Trophoblast cell (in vitro differentiated cells and primary cell): ENCODE results near the gene PLA2G4B.

Experiments
- DNase-seq, 2 donors: peaks; one replicate each; pipeline ENCODE4 v3.0.0-alpha.2; 2016
- H2AFZ ChIP-seq: 2 replicates; pipeline ENCODE4 v1.6.1; 2013; ENCODE audit warnings: low read length, moderate library complexity, mild to moderate bottlenecking; ENCODE audit not compliant: insufficient read depth, poor library complexity
- H2AK5ac ChIP-seq: 2 replicates; pipeline ENCODE4 v1.6.1; 2013; ENCODE audit warnings: mild to moderate bottlenecking, low read length
- H2BK120ac ChIP-seq: 2 replicates; pipeline ENCODE4 v1.6.1; 2013; ENCODE audit warnings: low read length, mild to moderate bottlenecking, moderate library complexity; ENCODE audit not compliant: insufficient read depth, poor library complexity
- H2BK12ac ChIP-seq: 2 replicates; pipeline ENCODE4 v1.6.1; 2013; ENCODE audit warnings: mild to moderate bottlenecking, low read length, moderate library complexity
- H2BK5ac ChIP-seq: 2 replicates; pipeline ENCODE4 v1.6.1; 2013; ENCODE audit warnings: low read length, low read depth, moderate library complexity, mild to moderate bottlenecking; ENCODE audit not compliant: poor library complexity
- H3K14ac ChIP-seq: 2 replicates; pipeline ENCODE4 v1.6.1; 2013; ENCODE audit warnings: mild to moderate bottlenecking, low read length
- H3K18ac ChIP-seq: 2 replicates; pipeline ENCODE4 v1.6.1; 2013; ENCODE audit warnings: mild to moderate bottlenecking, low read length
- H3K23ac ChIP-seq: 2 replicates; pipeline ENCODE4 v1.6.1; 2013; ENCODE audit warnings: low read length
- H3K27ac ChIP-seq: 2 replicates; pipeline ENCODE4 v1.5.1; 2013; ENCODE audit warnings: low read depth, mild to moderate bottlenecking, inconsistent platforms, low read length, moderate library complexity
- H3K27me3 ChIP-seq: 2 replicates; pipeline ENCODE4 v1.6.1; 2013; ENCODE audit warnings: inconsistent platforms, mild to moderate bottlenecking, low read length, moderate library complexity; ENCODE audit not compliant: insufficient read depth
- H3K36me3 ChIP-seq, 2 experiments: 1 replicate in 1 of 2; 2 replicates in 1 of 2; pipeline ENCODE4 v1.6.1; 2013; ENCODE audit warnings: low read length in 2 of 2, mild to moderate bottlenecking in 2 of 2, moderate library complexity in 1 of 2; ENCODE audit not compliant: insufficient read depth in 2 of 2, control insufficient read depth in 1 of 2
- H3K4ac ChIP-seq: 2 replicates; pipeline ENCODE4 v1.6.1; 2013; ENCODE audit warnings: low read depth, mild to moderate bottlenecking, low read length, moderate library complexity
- H3K4me1 ChIP-seq, 2 experiments: 1 replicate in 1 of 2; 2 replicates in 1 of 2; pipeline ENCODE4 v1.6.1; 2013; ENCODE audit warnings: low read length in 2 of 2, mild to moderate bottlenecking in 2 of 2, moderate library complexity in 1 of 2; ENCODE audit not compliant: insufficient read depth in 2 of 2, control insufficient read depth in 1 of 2
- H3K4me2 ChIP-seq: 2 replicates; pipeline ENCODE4 v1.6.1; 2013; ENCODE audit warnings: inconsistent platforms, mild to moderate bottlenecking, low read length, moderate library complexity
- H3K4me3 ChIP-seq: 2 replicates; pipeline ENCODE4 v1.5.1; 2013; ENCODE audit warnings: mild to moderate bottlenecking, low read depth, low read length, inconsistent platforms
- H3K79me1 ChIP-seq: one replicate; pipeline ENCODE4 v1.6.1; 2013; ENCODE audit warnings: low read length
- H3K79me2 ChIP-seq: 2 replicates; pipeline ENCODE4 v1.6.1; 2013; ENCODE audit warnings: low read length, mild to moderate bottlenecking; ENCODE audit not compliant: control insufficient read depth, insufficient read depth, poor library complexity
- H3K9ac ChIP-seq: 2 replicates; pipeline ENCODE4 v1.6.1; 2013; ENCODE audit warnings: mild to moderate bottlenecking, low read length
- H3K9me3 ChIP-seq: 2 replicates; pipeline ENCODE4 v1.6.1; 2013; ENCODE audit warnings: low read depth, mild to moderate bottlenecking, control low read depth, inconsistent platforms, low read length; ENCODE audit not compliant: insufficient read depth
- H4K12ac ChIP-seq: 2 replicates; pipeline ENCODE4 v1.6.1; 2013; ENCODE audit warnings: low read depth, mild to moderate bottlenecking, low read length, moderate library complexity
- H4K8ac ChIP-seq: 2 replicates; pipeline ENCODE4 v1.6.1; 2013; ENCODE audit warnings: low read depth, mild to moderate bottlenecking, low read length, moderate library complexity
- H4K91ac ChIP-seq: one replicate; pipeline ENCODE4 v1.6.1; 2013; ENCODE audit warnings: low read depth, mild to moderate bottlenecking, low read length, moderate library complexity
- WGBS: extraction: QIAGEN DNeasy Blood & Tissue Kit; methylation state at CpG from one replicate; pipeline ENCODE4 v1.1.7; 2013; ENCODE audit warnings: missing lambda C conversion rate; ENCODE audit not compliant: insufficient read length, insufficient coverage; ENCODE audit errors: extremely low coverage; 5-methylcytosine and 5-hydroxymethylcytosine counted together

The PLA2G4B gene

DNA sequence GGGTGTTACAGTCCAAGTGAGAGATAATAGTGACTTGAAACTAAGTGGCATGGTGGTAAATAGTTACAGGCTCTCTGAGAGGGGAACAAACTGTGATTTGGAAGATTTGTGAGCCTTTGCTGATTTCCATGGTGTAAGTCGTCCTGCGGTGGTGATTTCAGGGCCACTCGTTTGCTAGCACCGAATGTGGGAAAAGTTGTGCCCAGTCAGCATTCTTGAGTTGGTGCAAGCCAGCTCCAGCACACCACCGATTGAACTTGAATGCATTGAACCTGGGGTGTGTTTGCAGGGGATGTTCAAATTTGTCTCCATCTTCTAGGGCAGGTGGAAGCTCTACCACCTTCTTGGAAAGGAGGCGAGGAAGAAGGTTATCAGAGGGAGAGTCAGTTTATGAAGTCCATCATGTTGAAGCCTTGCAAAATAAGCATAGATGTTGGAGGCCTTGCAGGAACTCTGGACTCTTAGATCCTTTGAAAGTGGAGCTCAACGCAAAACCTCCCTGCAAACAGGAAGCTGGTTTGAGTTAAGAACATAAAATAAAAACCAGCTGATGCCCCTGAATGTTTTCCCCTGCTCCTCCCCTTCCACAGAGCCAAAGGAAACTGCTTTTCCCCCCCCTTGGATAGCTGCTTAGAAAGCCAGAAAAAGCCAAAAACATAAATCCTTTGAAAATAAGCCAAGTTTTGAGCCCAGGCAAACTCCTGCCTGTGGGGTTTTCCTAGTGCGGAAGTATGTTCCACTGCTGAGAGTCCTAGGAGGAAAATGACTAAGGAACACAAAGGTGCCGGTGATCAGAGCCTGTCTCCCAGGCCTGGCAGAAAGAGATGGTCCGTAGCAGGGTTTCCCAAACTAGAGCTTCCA is 42.4 kb upstream of the PLA2G4B start:
- WGBS, result no CpG with 5 or more reads among the region's 10 CpGs
- H3K36me3 ChIP-seq, result peaks cover 3 to 8% of the 10 kb centered on the region in 2 experiments

DNA sequence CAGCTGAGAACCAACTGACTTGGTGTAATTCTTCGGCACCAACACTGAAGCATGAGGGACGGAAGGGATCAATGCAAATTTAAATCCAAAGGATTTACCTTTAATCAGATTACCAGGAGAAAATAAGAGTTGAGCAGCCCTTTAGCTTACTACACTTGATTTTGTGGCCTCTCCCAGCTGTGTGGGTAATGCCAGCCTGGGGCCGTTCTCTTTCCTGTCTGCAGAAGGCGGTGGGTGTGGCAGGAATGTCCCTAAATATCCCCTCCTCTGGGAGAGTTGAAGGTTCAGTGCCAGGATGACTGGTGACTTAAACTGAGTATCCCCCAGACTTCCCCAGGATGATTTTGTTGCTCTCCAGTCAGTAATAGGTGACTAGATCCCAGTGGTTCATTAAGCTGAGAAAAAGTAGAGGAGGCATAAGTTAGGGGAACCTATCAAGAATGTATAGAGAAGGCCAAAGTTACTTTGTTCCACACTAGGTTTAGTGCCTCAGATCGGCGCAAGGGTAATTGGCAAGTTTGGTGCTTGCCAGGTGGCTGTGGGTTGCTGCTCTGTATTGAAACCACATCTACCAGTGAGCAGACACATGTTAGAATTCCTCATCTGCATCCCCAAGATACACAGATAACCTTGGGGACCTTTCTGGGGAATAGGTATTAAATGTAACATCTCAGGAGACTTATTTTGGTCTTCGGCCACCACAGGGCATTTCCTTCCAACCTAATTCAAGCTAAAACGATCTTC is 41.3 kb upstream of the PLA2G4B start:
- H3K4me3 ChIP-seq, result no peak overlapping the region
- H3K27me3 ChIP-seq, result no peaks in the 10 kb centered on the region
- H3K14ac ChIP-seq, result no peak overlapping the region
- H3K9me3 ChIP-seq, result no peaks in the 10 kb centered on the region
- peaks cover 17% of the 10 kb centered on the region for H3K79me1 ChIP-seq
- H3K4ac ChIP-seq, result no peak overlapping the region
- peaks cover 2% of the 10 kb centered on the region for H3K79me2 ChIP-seq
- H3K23ac ChIP-seq, result no peak overlapping the region
- H4K91ac ChIP-seq, result peak overlapping the region; percentile 52
- peak overlapping the region; percentile 60 for H2BK5ac ChIP-seq
- no peak overlapping the region for H2AFZ ChIP-seq
- H3K36me3 ChIP-seq, result peaks cover 3 to 8% of the 10 kb centered on the region in 2 experiments
- H2BK12ac ChIP-seq, result no peak overlapping the region
- H4K12ac ChIP-seq, result no peak overlapping the region
- no peak overlapping the region for H2AK5ac ChIP-seq
- H3K4me1 ChIP-seq, result peaks cover 27 to 43% of the 10 kb centered on the region in 2 experiments
- no peak overlapping the region for H4K8ac ChIP-seq
- H3K4me2 ChIP-seq, result no peak overlapping the region
- no CpG with 5 or more reads among the region's 8 CpGs for WGBS
- no peak overlapping the region for H3K9ac ChIP-seq
- peak overlapping the region; percentile 28 for H3K27ac ChIP-seq
- peak; percentile 40 to 74 for DNase-seq
- no peak overlapping the region for H2BK120ac ChIP-seq
- no peak overlapping the region for H3K18ac ChIP-seq

More for the DNA sequence above, 42.4 kb upstream of the PLA2G4B start:
- no peak overlapping the region for H3K4ac ChIP-seq
- no peak overlapping the region for H3K23ac ChIP-seq
- H4K91ac ChIP-seq, result peak overlapping the region; percentile 40
- H2BK5ac ChIP-seq, result no peak overlapping the region
- peaks cover 22% of the 10 kb centered on the region for H3K79me1 ChIP-seq
- H3K4me3 ChIP-seq, result no peak overlapping the region
- no peak overlapping the region for H3K18ac ChIP-seq
- H4K12ac ChIP-seq, result no peak overlapping the region
- H2BK120ac ChIP-seq, result peak overlapping the region; percentile 6
- peaks cover 2% of the 10 kb centered on the region for H3K79me2 ChIP-seq
- no peak overlapping the region for H2BK12ac ChIP-seq
- H3K27ac ChIP-seq, result peak overlapping the region; percentile 16
- H3K14ac ChIP-seq, result no peak overlapping the region
- no peak overlapping the region for H3K4me2 ChIP-seq
- DNase-seq, result peak; percentile 31 to 38
- H3K9me3 ChIP-seq, result no peaks in the 10 kb centered on the region
- H3K27me3 ChIP-seq, result no peaks in the 10 kb centered on the region
- H3K9ac ChIP-seq, result no peak overlapping the region
- H3K4me1 ChIP-seq, result peaks cover 31 to 49% of the 10 kb centered on the region in 2 experiments
- no peak overlapping the region for H2AFZ ChIP-seq
- no peak overlapping the region for H4K8ac ChIP-seq
- H2AK5ac ChIP-seq, result no peak overlapping the region

DNA sequence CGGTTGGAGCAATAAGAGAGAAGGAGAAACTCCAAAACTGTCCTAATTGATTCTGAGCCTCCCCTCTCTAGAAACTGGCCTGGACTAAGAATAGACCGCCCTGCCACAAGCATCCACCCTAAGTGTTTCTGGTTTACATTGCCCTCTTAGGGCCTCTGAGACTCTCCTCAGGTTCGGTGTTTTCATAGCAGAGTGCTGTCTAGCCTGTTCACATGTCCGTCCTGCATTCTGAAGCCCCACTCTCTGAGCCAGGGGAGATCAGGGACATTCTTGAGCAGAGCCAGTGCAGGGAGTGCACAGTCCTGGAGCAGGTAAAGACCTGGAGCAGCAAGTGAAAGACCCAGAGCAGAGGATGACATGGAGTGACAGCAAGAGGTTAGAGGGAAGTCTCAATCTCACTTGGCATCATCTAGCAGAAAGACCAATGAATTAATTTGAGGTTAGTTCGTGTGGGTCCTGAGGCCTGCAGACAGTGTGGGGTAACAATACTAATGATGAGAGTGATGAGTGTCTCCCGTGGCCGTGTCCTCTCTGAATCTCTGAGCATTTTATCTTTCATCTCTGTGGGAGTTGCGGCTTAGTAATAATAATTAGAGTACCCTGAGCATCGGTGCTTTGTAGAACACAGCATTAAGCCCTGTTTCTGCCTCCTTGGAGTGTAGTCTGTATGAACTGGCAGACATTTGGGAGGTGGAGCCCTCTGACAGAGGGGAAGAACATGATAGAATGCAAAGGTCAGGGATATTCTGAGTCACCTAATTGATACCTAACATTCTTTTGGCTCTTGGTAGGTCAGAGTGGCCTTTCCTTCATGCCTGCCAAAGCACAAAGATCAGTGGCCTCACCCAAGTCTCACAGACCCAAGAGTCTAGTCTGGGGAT is 39.8 kb upstream of the PLA2G4B start:
- WGBS, result no CpG with 5 or more reads among the region's 9 CpGs
- H3K4me1 ChIP-seq, result peaks cover 20 to 36% of the 10 kb centered on the region in 2 experiments
- H3K14ac ChIP-seq, result peak overlapping the region; percentile 76

DNA sequence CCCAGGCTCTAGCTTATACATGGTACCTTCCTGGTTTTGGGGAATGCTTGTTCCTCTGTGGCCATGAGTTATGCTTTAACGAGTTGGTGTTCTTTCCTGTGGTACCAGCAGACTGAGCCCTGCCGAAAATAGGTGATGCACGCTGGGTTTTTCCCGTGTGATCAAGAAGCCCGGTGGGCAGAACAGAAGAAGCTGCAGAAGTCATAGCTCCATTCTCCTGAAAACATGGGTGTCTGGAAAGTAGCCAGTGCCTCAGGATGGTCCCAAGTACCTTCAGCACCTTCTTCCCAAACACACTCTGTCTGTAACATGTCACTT is 39.2 kb upstream of the PLA2G4B start:
- Histone ChIP-seq H2BK12ac (peak overlapping the region; percentile 5), H3K4me1 (peaks cover 26 to 37% of the 10 kb centered on the region in 2 experiments), H3K36me3 (peaks cover 3 to 8% of the 10 kb centered on the region in 2 experiments), H3K79me1 (peaks cover 17% of the 10 kb centered on the region), H3K79me2 (peaks cover under 1% of the 10 kb centered on the region), H3K14ac (peak overlapping the region; percentile 8), H2AK5ac (peak overlapping the region; percentile 1), H3K9ac (no peak overlapping the region), H4K91ac (peak overlapping the region; percentile 64), H3K9me3 (no peaks in the 10 kb centered on the region), H4K8ac (peak overlapping the region; percentile 8), H4K12ac (no peak overlapping the region), H3K27me3 (no peaks in the 10 kb centered on the region), H2BK120ac (peak overlapping the region; percentile 74), H2AFZ (no peak overlapping the region), H3K27ac (peak overlapping the region; percentile 14), H3K4me2 (no peak overlapping the region), H3K18ac (peak overlapping the region; percentile 32), H3K4ac (peak overlapping the region; percentile 19), H3K23ac (no peak overlapping the region), H3K4me3 (no peak overlapping the region), H2BK5ac (peak overlapping the region; percentile 32)
- WGBS, result no CpG with 5 or more reads among the region's 5 CpGs
- DNase-seq, result peak in 1 of 2 donors; percentile 38

More for the DNA sequence above, 39.8 kb upstream of the PLA2G4B start:
- Histone ChIP-seq H3K79me2 (no peaks in the 10 kb centered on the region), H3K4me2 (no peak overlapping the region), H3K9me3 (no peaks in the 10 kb centered on the region), H2AK5ac (no peak overlapping the region), H3K36me3 (peaks cover 3 to 8% of the 10 kb centered on the region in 2 experiments), H3K27me3 (no peaks in the 10 kb centered on the region), H3K23ac (no peak overlapping the region), H3K79me1 (peaks cover 13% of the 10 kb centered on the region), H4K91ac (peak overlapping the region; percentile 65), H3K9ac (no peak overlapping the region), H2BK12ac (peak overlapping the region; percentile 67), H2AFZ (no peak overlapping the region), H2BK120ac (peak overlapping the region; percentile 74), H3K4me3 (no peak overlapping the region), H3K18ac (peak overlapping the region; percentile 0), H3K4ac (peak overlapping the region; percentile 19), H4K8ac (peak overlapping the region; percentile 14), H4K12ac (no peak overlapping the region), H2BK5ac (peak overlapping the region; percentile 32), H3K27ac (peak overlapping the region; percentile 54)
- peak; percentile 30 to 64 for DNase-seq
